H1 (cell line): Measurements from ENCODE around the gene ZNF385C. TPM values are rescaled to one million over a fixed set of nuclear protein-coding genes. Genes with fewer than 3 reads are reported as not detected.

Source experiments
- ASH2L ChIP-seq: fragments of 200-600, 300-600 bp; sonication (generic); IDR thresholded peaks from one replicate; pipeline ENCODE4 v1.7.1; 2017; ENCODE audit warnings: low read length
- BRCA1 ChIP-seq: IDR thresholded peaks from 2 replicates; pipeline ENCODE4 v1.6.1; 2012; ENCODE audit warnings: low read depth, low read length, improper control_type of control experiment
- CEBPB ChIP-seq: IDR thresholded peaks from 2 replicates; pipeline ENCODE4 v1.6.1; 2012; ENCODE audit warnings: low read depth, low read length
- CTCF ChIP-seq, 3 experiments: IDR thresholded peaks; 1 replicate in 2 of 3; 2 replicates in 1 of 3; pipeline versions ENCODE4 v1.5.1 to v1.6.1; 2011; ENCODE audit warnings: low read length in 3 of 3, mild to moderate bottlenecking in 3 of 3, inconsistent platforms in 2 of 3, low read depth in 1 of 3, moderate library complexity in 1 of 3; ENCODE audit not compliant: insufficient read depth in 1 of 3; ENCODE audit errors: control extremely low read depth in 1 of 3
- KDM4A ChIP-seq: IDR thresholded peaks from one replicate; pipeline ENCODE4 v1.7.1; 2012; ENCODE audit warnings: low read depth, mild to moderate bottlenecking, moderate library complexity, low read length, inconsistent platforms; ENCODE audit not compliant: severe bottlenecking
- MAX ChIP-seq: IDR thresholded peaks from 2 replicates; pipeline ENCODE4 v1.6.1; 2012; ENCODE audit warnings: inconsistent platforms
- POLR2A ChIP-seq, 2 experiments: IDR thresholded peaks; 1 replicate in 1 of 2; 2 replicates in 1 of 2; pipeline ENCODE4 v1.6.1; 2011; ENCODE audit warnings: low read depth in 2 of 2, low read length in 2 of 2, mild to moderate bottlenecking in 2 of 2; ENCODE audit errors: control extremely low read depth in 1 of 2
- POLR2AphosphoS5 ChIP-seq: IDR thresholded peaks from 2 replicates; pipeline ENCODE4 v1.6.1; 2011; ENCODE audit warnings: low read depth, low read length
- SIN3A ChIP-seq, 2 experiments: IDR thresholded peaks in 1 of 2; conservative IDR thresholded peaks in 1 of 2; 2 replicates each; pipeline ENCODE4 v1.6.1; 2011 to 2012; ENCODE audit warnings: low read length in 2 of 2, improper control_type of control experiment in 1 of 2, low read depth in 1 of 2, mild to moderate bottlenecking in 1 of 2
- SP1 ChIP-seq: IDR thresholded peaks from 2 replicates; pipeline ENCODE4 v1.6.1; 2011; ENCODE audit warnings: low read depth, low read length
- TAF1 ChIP-seq: IDR thresholded peaks from 2 replicates; pipeline ENCODE4 v1.6.1; 2011; ENCODE audit warnings: mild to moderate bottlenecking, low read depth, low read length
- TAF7 ChIP-seq: optimal IDR thresholded peaks from 2 replicates; pipeline ENCODE3; 2011; ENCODE audit warnings: low read depth, mild to moderate bottlenecking, inconsistent platforms, low read length, moderate library complexity, borderline replicate concordance
- polyA plus RNA-seq, 7 experiments: library from polyadenylated mRNA; depleted of rRNA in 3 of 7; stranded (reverse) in 5 of 7; unstranded in 2 of 7; fragments of >200 nt in 5 of 7; fragments of 200-250 nt in 2 of 7; gene quantifications; 1 replicate in 5 of 7; 2 replicates in 1 of 7; 4 replicates in 1 of 7; pipeline versions ENCODE4 v1.2.1 to v1.2.3, GENCODE V29; 2011 to 2013; ENCODE audit warnings: missing spikeins in 2 of 7, mixed read lengths in 2 of 7
- total RNA-seq: library from RNA; stranded (reverse); fragmentation: NEBNext Ultra II Directional; extraction: Animal tissue kit (Norgen Biotek cat#: 25700); gene quantifications from 2 replicates; pipeline ENCODE4 v1.2.1, GENCODE V29; 2021
- TF ChIP-seq, protein P1 (sequence below): IDR thresholded peaks from 2 replicates; pipeline ENCODE4 v1.6.1; 2011; ENCODE audit warnings: low read depth, mild to moderate bottlenecking, low read length; ENCODE audit not compliant: insufficient read depth

Gene ZNF385C
- total and polyA plus RNA-seq, 2 of the 8 experiments (the other 6 are each of a cell fraction or from before 2014, with no cell fraction given), result 3.9 to 6.1 TPM

DNA sequence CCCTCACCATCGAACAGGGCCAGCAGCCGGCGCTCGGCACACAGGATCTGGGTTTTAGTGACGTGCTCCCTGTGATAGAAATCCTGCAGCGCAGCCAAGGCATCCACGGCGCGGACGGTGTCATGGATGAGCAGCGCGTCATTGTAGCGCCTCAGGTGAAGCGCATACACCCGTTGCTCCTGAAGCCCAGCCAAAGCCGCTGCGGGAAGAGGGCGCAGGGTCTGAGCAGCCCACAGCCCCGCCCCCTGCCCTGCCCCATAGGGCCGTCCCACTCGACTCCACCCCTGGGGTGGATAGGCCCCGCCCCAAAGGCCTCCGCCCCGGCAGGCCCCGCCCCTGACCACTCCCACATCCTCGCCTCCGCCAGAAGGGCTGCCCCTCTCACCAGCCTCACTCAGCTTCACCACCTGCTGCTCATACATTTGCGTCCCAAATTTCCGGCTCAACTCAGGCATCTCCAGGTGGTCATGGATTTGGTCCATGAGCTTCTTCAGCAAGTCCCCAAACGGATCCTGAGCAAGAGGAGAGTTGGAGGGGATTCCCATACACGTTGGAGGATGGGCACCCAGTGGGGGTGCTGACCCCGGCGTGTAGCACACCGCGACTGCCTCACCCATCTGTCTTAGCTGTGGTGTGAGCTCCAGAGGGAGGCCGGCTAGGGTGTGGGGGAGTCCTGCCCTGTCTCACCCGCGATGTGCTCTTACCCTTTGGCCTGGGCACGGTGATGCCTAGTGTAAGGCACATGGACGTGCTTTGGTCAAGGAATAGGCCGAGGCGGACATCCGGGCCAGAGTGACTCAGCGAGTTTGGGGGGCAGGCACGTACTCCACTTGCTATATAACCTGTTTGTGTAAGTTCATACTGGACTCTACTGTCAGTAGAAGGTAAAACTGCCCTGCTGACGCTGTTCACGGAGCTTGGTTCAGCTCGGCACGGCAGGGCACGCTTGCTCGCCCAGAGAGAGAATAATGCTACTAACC lies 9.6 kb upstream of the ZNF385C start (continued):
- TF ChIP-seq, protein P1, sequence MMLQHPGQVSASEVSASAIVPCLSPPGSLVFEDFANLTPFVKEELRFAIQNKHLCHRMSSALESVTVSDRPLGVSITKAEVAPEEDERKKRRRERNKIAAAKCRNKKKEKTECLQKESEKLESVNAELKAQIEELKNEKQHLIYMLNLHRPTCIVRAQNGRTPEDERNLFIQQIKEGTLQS, result no peak
- TF ChIP-seq BRCA1, result no peak
- TF ChIP-seq ASH2L, result peak; percentile 2
- TF ChIP-seq POLR2AphosphoS5, result peak; percentile 76; the same call in 1 of the 2 replicates
- TF ChIP-seq CTCF (IDR thresholded peaks at IDR 0.05; ENCODE audit: control extremely low read depth in 1 of 3, insufficient read depth in 1 of 3, low read depth in 1 of 3, low read length in 3 of 3), result no peak
- no peak for TF ChIP-seq TAF7
- no peak for TF ChIP-seq CEBPB
- TF ChIP-seq KDM4A, result peak; percentile 45
- TF ChIP-seq POLR2A (IDR thresholded peaks at IDR 0.05; ENCODE audit: control extremely low read depth in 1 of 2, low read depth in 2 of 2, low read length in 2 of 2), result peak in 1 of 2 experiments; percentile 47; a peak in 1 of 3 replicates
- peak; percentile 64 for TF ChIP-seq TAF1
- peak in 1 of 2 experiments; percentile 71; a peak in 1 of 4 replicates for TF ChIP-seq SIN3A (conservative IDR thresholded peaks at IDR 0.05 in 1 of 2, IDR thresholded peaks at IDR 0.05 in 1 of 2; ENCODE audit: low read depth in 1 of 2, low read length in 2 of 2)
- 0 out of 2 replicates have a peak, but pooled peaks have one; percentile 6 for TF ChIP-seq MAX
- peak; percentile 60; the same call in 1 of the 2 replicates for TF ChIP-seq SP1
